ENCODE measurements around the gene DIS3L2. TPM values are rescaled to one million over a fixed set of nuclear protein-coding genes. Genes with fewer than 3 reads are reported as not detected.

Gene DIS3L2
- total RNA-seq, 4 donors from 2014 or later: 10.3 to 63.9 (median 29.7) TPM

DNA sequence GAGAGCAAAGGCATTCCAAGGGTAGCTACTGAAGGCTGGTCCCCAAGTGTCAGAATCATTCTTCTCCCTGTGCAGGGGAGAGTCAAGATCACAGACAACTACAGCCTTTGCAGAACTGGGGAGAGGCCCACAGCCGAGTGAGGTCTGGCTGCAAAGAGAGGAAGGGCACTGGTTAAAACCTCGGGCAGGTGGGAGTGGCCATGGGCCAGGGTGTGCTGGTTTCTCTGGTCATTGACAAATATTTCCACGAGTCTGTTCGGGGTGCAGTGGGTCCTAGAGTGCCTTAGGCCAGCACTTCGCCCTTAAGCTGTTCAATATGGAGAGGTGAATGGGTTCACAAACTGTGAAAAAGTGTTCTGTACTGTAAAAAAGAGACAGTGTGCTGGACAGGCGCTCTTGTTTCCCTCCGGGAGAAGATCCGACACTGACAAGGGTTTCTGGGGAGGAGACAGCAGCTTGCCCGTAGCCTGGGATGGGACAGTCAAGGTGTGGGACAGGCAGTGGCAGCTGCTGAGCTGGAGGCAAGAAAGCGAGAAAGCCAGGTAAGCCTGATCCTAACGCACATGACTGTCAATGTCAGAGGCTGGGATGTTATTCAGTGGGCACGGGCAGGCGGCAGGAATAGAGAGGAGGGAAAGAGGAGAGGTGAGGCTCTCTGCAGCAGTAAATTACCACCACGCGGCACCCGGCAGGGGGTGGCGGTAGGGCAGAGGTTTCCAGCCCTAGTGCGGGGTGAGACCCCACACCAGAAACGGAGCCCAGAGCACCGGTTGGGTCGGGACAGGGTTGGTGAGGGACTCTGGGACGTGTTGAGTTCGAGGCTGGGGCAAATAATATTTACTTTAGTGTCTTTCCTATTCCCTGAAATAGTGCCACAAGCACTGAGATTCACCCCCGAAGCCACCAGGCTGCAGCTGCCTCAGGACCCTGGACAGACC lies 37.3 kb upstream of the DIS3L2 start:
- H3K36me3 ChIP-seq: no peaks in the 10 kb centered on the region
- no peak overlapping the region for H3K4me3 ChIP-seq
- H3K4me1 ChIP-seq: peaks cover 0 to 13% of the 10 kb centered on the region in 2 donors
- H3K9me3 ChIP-seq: no peaks in the 10 kb centered on the region
- peaks cover 0 to 3% of the 10 kb centered on the region in 2 donors for H3K27me3 ChIP-seq
- no peak overlapping the region for H3K27ac ChIP-seq
- no peak for TF ChIP-seq POLR2A (IDR thresholded peaks at IDR 0.05)
- TF ChIP-seq, protein P1, sequence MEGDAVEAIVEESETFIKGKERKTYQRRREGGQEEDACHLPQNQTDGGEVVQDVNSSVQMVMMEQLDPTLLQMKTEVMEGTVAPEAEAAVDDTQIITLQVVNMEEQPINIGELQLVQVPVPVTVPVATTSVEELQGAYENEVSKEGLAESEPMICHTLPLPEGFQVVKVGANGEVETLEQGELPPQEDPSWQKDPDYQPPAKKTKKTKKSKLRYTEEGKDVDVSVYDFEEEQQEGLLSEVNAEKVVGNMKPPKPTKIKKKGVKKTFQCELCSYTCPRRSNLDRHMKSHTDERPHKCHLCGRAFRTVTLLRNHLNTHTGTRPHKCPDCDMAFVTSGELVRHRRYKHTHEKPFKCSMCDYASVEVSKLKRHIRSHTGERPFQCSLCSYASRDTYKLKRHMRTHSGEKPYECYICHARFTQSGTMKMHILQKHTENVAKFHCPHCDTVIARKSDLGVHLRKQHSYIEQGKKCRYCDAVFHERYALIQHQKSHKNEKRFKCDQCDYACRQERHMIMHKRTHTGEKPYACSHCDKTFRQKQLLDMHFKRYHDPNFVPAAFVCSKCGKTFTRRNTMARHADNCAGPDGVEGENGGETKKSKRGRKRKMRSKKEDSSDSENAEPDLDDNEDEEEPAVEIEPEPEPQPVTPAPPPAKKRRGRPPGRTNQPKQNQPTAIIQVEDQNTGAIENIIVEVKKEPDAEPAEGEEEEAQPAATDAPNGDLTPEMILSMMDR (IDR thresholded peaks at IDR 0.05): no peak
- DNase-seq: no peak
- intact Hi-C loops (cut with DNase I; ENCODE audit: low total_unique reads): loop anchor here (10.0 kb wide), 1 partner anchor 401 kb away; no protein-coding TSS in a partner anchor

DNA sequence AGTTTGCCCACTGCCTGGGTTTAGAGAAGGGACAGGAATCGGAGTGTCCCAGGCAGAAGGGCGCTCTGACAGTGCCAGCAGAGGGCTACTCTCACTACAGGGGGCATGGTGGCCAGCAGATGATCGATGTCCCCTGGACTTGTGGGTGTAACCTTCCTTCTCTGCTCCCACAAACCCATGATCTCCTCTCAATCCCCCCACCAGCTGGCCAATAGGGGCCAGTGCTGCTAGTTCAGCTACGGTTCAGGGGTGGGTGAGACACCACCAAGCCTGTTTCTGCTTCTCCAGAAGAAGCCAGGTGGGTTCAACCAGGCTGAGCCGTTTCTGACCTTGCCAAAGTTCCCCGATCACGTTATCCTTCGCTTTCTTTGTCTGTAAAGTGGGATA lies 36.6 kb upstream of the DIS3L2 start:
- H3K36me3 ChIP-seq: no peaks in the 10 kb centered on the region
- H3K9me3 ChIP-seq: no peaks in the 10 kb centered on the region
- TF ChIP-seq, protein P1 (IDR thresholded peaks at IDR 0.05): no peak
- TF ChIP-seq POLR2A (IDR thresholded peaks at IDR 0.05): no peak
- DNase-seq: no peak
- intact Hi-C loops (cut with DNase I; ENCODE audit: low total_unique reads): loop anchor here (10.0 kb wide), 1 partner anchor 400 kb away; no protein-coding TSS in a partner anchor
- no peak overlapping the region for H3K27ac ChIP-seq
- peaks cover 0 to 13% of the 10 kb centered on the region in 2 donors for H3K4me1 ChIP-seq
- peaks cover 0 to 3% of the 10 kb centered on the region in 2 donors for H3K27me3 ChIP-seq
- H3K4me3 ChIP-seq: no peak overlapping the region

DNA sequence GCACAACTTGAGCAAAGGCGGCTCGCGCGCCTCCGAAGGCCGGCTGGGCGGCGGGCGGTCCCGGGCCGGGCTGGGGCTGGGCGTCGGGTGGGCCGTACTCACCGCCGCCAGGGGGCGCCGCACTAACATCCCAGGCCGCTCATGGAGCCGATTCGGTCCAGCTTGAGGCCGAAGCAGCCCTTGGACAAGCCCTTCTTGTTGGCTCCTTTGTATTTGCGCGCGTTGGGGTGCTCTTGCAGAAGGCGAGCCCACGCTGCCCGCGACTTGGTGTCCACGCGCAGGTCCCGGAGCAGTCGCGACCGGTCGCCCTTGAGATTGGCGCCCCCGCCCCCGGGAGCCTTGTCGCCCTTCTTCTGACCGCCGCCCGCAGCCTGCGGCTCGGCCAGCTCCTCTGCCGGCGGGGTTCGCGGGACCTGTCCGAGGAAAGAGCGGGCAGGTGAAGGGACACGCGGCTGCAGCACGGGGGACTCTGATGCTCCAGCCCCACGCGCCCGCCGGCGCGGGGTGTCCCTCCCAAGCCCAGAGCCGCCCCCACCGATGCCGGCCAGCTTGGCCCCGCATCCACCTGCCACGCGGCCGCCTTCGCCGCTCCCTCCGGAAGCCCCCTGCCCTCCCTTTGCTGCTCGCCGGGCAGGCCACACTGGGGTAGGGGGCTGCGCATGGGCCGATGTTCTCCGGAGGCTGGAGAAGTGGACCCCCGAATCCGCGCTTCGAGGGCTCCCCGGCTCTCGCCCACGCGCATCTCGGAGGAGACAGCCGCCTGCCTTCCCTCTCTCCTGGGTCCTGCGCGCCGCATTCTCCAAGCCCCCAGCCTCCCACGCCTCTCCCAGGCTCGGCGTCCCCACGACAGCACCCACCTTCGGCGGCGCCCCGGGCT lies 36.0 kb upstream of the DIS3L2 start:
- peaks cover 0 to 3% of the 10 kb centered on the region in 2 donors for H3K27me3 ChIP-seq
- DNase-seq: peak; percentile 73 to 84

DNA sequence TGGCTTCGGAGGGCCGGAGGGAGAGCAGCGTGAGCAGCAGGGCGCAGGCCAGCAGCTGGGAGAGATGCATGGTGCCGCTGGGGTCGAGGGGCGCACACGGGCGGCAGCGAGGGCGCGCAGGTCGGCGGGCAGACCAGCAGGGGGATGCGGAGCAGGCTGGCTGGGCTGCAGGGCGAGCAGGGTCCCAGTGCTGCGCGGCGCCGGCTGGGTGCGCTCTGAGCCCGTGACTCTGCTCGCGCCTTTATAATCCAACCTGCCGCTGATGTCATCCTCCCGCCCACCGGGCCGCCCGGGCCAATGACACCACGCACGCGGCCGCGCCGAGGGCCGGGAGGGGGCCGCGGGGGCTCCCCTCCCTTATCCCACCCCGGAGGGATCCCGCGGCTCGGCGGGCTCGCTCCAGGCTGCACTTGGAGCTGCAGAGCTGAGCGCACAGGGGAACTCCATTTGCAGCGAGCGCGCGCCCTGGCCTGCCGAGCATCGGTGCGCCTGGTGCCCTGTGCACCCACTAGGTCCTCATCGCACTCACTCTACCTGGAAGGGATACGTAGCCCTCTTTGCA lies 35.3 kb upstream of the DIS3L2 start, which contains the start of gene NPPC:
Gene NPPC (minus strand): TSS at position 217 of the 562 bp plus-strand sequence. CDS start 147 bp downstream, at position 70.
- TF ChIP-seq POLR2A (IDR thresholded peaks at IDR 0.05): peak in 1 of 2 donors; percentile 59
- TF ChIP-seq, protein P1 (IDR thresholded peaks at IDR 0.05): peak in 3 of 4 experiments; percentile 17 to 43 (median 27)
- Histone ChIP-seq H3K36me3 (no peaks in the 10 kb centered on the region), H3K4me1 (peaks cover 0 to 13% of the 10 kb centered on the region in 2 donors), H3K9me3 (no peaks in the 10 kb centered on the region), H3K4me3 (peak within 1 kb of the TSS in 1 of 2 donors; percentile 32), H3K27me3 (peaks cover 0 to 3% of the 10 kb centered on the region in 2 donors), H3K27ac (no peak within 1 kb of the TSS)
- intact Hi-C loops (cut with DNase I; ENCODE audit: low total_unique reads): loop anchor here (10.0 kb wide), 1 partner anchor 399 kb away; no protein-coding TSS in a partner anchor
- peak; percentile 39 to 70 for DNase-seq

More for the DNA sequence above, 36.0 kb upstream of the DIS3L2 start:
- peak in 1 of 2 donors; percentile 11 for TF ChIP-seq POLR2A (IDR thresholded peaks at IDR 0.05)
- TF ChIP-seq, protein P1 (IDR thresholded peaks at IDR 0.05): peak; percentile 73 to 90 (median 87)
- intact Hi-C loops (cut with DNase I; ENCODE audit: low total_unique reads): loop anchor here (10.0 kb wide), 1 partner anchor 399 kb away; no protein-coding TSS in a partner anchor
- peaks cover 0 to 13% of the 10 kb centered on the region in 2 donors for H3K4me1 ChIP-seq
- H3K36me3 ChIP-seq: no peaks in the 10 kb centered on the region
- H3K27ac ChIP-seq: no peak overlapping the region
- no peaks in the 10 kb centered on the region for H3K9me3 ChIP-seq
- H3K4me3 ChIP-seq: peak overlapping the region in 1 of 2 donors; percentile 32

All from uterus (tissue), 4 donors.